Endothelial cell of hepatic sinusoid (primary cell): ENCODE results near the gene C1RL.

Experiments
- in situ Hi-C: cut with HindIII; loops from 2 replicates; pipeline ENCODE4 v1.10.0; 2017; ENCODE audit warnings: low sequenced_read_pairs

The C1RL gene

DNA sequence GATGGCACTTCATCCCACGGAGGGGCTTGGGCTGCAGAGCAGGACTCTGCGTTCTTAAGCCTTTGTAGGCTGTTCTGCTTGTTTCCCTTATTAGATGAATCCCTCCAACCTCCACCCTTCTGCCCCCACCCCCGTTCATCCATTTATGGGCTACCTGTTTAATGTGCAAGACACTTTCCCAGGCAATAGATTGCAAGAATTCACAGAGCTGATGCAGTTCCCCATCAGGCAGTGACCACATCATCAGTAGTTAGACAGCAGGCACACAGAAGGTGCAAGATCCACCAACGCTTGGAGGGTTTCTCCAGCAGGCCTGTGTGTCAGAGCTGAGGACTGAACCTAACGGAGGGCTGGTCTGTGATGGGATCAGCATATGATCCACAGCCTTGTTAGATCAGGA is 15.5 kb downstream of the C1RL start:
- in situ Hi-C loops: no loop called here

DNA sequence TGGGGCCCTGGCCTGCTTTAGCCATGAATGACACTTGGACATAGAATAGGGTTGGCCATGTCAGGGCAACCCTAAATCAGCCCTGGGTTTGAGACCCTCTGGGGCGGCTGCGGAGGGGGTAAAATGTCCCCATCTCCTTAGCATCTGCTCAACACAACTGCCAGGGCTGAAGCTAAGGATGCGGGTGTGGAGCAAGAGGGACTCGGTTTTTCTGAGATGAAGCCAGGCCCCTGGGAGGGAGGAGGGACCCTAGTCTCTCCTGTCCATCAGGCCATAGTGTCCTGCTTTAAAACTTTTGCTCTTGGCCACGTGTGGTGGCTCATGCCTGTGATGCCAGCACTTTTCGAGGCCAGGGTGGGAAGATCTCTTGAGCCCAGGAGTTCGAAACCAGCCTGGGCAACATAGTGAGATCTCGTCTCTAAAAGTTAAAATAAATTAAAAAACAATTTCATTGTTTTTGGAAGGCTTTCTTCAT is 16.0 kb downstream of the C1RL start:
- in situ Hi-C loops: no loop called here

DNA sequence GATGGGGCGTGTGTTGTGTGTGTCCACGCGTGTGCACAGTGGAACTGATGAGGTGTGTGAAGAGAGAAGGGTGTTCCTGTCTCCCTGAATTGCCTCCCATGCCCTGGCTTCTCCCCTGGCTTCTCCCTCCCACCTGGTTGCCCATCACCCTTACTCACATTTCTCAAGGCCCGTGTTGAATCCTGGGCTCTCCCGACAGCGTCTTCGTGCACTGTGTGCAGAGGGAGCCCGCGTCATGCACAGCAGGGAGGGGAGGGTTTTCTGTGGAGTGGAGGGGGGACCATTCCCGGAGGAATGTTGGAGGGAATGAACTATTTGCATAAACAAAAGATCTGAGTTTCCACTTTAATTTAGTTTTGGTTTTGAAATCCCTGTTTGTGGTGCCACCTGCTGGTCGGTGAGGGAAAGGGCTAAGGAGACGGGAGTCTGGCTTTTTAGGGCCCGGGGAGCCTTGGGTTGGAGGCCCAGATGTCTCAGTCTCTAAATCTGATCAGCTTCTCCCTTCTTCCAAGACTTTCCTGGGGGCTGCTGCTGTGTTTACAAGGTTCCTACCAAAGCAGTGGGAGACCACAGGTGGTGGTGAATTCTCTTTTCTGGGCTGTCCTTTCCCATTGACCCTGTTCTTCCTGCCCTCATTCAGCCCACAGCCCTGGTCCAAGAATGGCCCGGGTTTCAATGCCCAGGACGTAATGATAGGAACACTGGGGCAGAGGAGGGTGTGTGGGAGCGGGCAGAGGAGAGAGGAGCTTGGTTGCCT is 16.6 kb downstream of the C1RL start, which contains the start of gene C1R:
C1R (minus strand) TSS at position 217 of the 757 bp plus-strand sequence; CDS start at position 160, 57 bp downstream.
- in situ Hi-C loops: no loop called here

DNA sequence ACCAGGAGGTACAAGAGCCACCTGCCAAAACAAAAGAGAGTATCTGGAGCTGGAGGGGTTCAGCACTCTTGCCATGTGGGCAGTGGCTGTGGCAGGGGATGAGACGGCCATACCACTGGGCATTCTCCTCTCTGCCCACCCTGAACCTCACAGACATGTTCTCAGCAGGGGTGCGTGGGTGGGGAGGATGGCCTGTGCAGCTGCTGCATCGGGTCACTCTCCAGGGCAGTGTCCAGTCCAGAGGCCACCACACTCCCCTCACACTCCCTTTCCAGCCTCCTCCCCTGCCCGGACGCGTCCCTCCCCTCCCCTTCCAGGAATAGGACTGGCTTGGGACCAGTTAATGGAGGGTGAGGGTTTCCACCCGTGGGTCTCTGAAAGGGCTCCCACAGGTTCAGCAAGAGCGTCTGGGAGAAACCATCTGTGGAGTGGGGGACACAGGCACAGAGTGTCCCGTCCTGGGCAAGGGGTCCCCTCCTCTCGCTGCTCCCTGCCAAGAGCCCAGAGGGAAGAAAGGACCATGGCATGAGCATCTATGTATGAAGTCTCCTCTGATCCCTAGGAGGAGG is 17.3 kb downstream of the C1RL start:
- in situ Hi-C loops: no loop called here

DNA sequence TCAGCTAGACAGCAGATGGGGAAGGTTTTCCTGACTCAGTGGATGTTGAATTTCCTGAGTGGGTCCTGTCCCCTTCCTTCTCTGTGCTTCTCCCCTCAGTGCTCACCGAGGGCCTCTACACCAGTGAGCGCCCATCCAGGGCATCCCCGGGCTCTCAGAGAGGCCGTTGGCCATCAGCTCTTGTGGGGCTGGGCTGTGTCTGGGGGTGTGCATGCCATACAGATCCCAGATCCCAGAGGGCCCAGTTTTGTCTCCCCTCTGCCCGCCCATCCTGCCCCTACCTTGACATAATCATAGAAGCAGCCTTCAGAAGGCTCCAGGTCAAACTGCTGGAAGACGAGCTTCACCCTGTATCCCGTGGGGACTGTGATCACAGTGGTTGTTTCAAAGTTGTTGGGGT is 17.8 kb downstream of the C1RL start:
- in situ Hi-C loops: no loop called here

DNA sequence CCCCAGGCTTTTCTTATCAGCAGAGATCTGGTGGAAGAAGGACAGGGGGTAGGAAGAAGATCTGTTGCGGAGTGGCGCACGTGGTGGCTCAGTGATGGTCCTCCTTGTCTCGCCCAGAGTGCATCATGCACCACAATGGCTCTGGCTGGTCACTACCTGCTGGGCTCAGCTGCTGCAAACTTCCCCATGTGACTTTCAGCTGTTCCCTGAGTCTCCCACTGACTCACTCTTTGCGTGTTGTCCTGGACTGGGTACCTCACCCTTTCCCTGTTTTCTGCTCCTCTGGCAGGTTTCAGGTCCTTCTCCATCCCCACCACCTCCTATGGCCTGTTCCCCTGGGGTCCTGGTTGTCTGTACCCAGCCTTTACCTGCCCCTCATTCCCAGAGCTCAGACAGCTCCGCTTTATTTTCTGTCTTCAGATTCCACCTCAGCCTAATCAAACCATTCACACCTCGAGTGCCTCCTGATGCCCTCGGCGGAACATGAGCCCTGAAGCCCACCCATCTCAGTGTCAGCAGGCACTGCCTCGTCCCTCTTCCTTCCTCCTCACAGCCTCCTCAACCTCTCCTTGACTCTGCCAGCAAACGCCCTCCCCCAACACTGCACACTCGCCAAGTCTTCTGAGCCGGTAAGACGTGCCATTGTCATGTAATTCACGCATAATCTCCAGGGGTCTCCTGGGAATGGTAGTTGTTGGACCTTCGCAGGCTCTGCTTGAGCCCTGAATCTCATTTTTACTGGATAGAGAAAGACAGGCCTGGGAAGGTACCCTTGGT is 18.6 kb downstream of the C1RL start:
- in situ Hi-C loops: no loop called here

DNA sequence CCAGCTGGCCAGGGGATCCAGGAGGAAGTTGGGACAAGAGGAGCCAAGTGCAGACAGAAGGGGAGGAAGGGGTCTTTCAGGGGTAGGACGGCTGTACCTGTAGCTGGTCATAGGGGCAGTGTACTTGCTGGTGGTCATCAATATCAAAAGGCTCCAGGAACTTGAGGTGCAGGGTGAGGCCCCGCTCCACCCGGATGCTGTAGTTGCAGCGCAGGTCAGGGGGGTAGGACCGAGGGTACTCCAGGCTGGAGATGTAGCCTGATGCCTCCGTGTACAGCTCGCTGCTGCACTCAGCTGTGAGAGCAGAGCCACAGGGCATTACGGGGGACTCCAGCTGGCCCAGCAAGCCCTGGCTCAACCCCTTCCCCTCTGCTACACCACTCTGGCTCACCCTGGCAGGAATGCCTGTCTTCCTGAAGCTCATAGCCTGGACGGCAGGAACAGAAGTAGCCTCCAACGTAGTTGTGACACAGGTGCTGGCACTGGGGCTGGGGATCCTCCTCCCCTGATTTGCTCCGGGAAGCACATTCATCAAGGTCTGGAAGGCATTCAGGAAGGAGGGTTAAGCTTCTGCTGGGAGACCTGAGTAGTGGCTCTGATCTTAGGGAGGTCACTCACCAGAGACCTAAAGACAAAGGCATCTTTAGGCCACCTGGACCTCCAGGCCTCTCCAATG is 19.7 kb downstream of the C1RL start:
- in situ Hi-C loops: no loop called here

DNA sequence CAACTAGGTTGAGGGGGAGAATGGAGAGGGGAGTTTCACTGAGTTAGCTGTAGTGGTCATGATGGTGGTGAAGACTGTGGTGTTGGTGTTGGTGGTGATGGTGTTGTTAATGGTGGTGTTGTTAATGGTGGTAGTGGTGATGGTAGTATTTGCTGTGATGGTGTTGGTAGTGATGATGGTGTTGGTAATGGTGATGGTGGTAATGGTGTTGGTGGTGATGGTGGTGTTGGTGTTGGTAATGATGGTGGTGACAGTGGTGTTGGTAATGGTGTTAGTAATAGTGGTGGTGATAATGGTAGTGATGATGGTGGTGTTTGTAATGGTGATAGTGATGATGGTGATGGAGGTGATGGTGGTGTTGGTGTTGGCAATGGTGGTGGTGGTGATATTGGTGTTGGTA is 25.9 kb downstream of the C1RL start:
- in situ Hi-C loops: no loop called here

DNA sequence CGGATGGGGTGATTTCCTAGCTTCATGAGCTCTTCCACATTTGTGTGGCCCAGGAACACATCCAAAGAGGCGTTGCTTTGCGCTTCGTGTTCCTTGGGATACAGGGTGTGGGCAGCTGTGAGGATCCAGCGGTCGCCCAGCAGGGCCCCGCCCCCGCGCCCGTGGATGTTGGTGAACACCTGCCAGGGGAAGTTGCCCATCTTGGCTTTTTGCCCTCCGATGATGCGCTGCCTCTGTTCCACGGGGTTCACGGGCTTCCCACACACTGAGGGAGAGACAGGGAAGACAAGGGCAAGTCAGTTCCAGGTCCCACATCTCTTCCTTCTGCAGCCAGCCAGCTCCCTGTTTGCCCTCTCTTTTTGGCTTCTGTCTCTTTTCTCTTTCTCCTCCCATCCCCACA is 28.0 kb downstream of the C1RL start:
- in situ Hi-C loops: no loop called here

DNA sequence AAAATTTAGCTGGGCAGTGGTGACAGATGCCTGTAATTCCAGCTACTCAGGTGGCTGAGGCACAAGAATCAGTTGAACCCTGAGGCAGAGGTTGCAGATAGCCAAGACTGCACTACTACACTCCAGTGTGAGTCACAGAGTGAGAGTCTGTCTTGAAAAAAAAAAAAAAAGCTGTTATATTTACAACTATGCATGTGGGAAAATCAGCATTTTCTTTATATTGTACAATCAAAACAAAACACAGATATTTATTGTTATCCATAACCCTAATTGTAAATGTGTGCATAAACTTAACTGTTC is 29.2 kb downstream of the C1RL start:
- in situ Hi-C loops: no loop called here

DNA sequence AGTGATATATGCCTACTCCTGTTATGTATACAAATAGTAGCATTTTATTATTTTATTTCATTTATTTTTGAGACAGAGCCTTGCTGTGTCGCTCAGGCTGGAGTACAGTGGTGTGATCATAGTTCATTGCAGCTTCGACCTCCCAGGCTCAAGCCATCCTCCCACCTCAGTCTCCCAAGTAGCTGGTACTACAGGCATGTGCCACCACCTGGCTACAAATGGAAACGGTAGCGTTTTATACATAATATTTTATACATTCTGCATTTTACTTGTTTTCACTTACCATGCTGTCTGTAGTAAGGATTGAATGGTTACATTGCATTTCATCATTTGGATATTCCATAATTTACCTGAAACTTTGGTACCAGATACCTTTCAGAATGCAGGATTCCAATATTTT is 30.9 kb downstream of the C1RL start:
- in situ Hi-C loops: no loop called here

DNA sequence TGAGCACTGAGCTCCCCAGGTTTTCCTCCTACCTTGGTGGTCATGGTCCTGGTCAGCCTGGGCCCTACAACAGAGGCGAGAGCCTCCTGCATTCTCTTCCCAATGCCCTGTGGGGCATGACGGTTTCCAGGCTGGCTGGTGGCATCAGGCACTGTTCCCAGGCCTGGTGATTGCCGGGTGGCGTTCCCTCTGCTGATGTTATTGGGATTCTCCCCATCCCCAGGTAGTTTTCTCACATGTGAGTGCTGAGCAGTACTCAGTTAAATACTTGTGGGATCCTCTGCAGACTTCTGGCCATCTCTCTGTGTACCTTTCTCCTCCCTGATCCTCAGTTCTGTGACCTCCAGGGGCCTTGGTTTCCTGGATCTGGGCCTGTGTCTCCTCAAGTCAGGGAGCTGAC is 32.5 kb downstream of the C1RL start:
- in situ Hi-C loops: no loop called here

DNA sequence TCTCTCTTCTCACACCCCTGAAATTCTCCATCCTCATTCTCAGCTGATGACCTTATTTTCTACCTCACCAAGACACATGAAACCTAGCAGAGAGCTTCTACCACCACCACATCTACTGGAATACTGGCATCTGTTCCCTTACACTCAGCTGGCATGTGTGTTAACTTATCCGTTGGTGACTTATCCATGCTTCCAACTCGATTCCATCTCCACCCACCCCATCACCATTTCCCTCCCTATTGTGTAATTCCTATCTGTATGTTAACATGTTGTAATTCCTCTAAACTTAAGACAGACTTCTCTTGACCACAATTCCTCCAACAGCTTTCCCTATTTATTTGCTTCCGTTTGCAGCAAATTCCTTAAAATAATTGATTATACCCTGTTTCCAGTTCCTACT is 33.1 kb downstream of the C1RL start:
- in situ Hi-C loops: no loop called here

DNA sequence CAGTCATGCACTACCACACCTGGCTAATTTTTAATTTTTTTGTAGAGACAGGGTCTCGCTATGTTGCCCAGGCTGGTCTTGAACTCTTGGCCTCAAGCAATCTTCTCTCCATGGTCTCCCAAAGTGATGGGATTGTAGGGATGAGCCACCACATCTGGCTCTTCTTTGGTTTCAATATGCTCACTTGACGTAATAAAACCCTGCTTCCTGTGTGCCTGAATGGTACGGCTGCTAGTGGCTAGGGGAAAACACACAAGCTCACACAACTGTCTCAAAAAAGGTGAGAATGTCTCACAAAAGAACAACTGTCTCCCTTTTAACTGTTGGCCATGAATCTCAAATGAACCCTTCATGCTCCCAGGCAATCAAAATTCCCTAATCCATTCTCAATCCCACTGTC is 33.5 kb downstream of the C1RL start:
- in situ Hi-C loops: no loop called here

DNA sequence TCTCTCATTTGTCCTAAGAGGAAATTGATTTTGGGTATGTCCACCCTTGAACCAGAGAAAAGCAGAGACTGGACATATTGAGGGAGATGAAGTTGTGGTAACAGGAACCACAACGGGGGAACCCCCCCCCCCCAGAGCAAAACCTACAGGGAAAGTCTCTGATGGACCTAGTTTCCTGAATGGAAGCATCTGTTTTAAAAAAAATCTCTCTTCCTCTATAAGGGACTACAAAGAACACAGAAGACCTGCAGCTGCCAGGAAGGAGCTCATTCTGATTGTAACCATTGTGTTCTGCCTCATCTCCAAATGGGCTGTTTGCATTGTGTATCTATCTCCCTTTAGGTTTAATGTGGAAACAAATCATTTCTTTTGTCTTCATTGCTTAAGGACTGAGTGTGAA is 35.1 kb downstream of the C1RL start:
- in situ Hi-C loops: no loop called here

DNA sequence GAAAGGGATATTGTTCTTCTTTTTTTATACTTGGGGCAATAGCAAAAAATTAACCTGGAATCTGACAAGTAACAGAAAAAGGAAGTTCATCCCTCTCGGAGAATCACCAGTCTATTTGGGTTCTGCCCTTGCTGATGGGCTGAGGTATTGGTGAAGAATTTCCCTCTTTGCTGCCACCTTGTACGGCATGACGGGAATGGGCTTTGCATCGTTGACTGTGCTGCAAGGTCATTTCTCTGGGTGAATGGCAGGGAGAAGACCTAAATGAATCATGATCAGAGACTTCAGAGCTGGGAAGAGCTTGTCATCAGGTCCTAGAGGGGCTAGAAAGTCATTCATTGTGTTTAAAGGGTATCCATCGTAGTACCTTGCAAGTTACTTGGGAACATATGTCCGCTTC is 36.5 kb downstream of the C1RL start:
- in situ Hi-C loops: no loop called here

DNA sequence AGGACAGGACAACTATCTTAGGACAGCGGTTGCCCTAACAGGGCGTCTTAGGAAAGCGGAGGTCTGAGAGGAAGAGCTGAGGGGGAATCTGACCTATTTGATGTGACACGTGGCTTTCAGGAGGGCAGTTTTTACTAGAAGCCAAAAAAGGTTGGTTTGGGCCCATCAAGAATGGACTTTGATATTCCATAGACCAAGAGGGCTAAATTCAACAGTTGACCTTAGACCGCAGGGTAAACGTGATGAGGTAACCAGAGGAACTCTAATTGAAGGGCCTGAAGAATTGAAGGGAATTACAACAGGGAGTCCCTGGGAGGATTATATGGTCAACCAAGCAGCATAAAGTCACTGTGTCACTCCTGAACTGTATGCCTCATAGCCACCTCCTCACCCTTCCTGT is 37.0 kb downstream of the C1RL start:
- in situ Hi-C loops: no loop called here

DNA sequence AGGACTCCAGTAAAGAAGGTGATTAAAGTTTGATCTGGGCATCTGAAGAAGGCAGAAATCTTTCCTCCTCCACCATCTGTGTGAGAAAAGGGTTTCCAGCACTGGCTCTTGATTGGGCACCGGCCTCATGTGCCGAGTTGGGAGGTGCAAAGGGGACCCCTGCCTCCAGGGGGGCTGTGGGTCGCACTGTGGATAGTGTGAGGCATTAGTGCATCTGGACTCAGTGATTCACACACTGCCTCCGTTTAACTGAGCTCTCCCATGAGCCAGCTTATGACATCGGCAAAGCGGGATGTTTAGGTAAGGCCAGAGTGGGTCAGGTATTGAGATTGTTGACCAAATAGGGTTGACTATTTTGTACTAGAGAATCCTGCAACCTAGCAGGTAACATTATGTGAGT is 39.6 kb downstream of the C1RL start:
- in situ Hi-C loops: no loop called here

DNA sequence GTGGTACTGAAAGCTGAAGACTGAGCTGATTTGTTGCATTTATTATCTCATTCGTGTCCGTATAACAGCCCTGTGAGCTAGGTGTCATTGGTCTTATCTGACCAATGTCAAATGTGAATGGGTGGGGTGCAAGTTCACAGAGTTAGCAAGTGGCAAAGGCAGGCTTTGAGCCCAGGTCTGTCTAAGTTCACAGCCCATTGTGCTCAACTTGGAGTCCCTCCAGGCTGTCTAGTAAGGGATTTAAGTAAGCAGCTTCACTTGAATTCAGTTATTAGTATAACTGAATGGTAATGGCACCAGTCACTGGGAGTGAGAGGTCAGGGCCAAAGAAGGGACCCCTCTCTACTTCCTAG is 40.0 kb downstream of the C1RL start:
- in situ Hi-C loops: no loop called here

DNA sequence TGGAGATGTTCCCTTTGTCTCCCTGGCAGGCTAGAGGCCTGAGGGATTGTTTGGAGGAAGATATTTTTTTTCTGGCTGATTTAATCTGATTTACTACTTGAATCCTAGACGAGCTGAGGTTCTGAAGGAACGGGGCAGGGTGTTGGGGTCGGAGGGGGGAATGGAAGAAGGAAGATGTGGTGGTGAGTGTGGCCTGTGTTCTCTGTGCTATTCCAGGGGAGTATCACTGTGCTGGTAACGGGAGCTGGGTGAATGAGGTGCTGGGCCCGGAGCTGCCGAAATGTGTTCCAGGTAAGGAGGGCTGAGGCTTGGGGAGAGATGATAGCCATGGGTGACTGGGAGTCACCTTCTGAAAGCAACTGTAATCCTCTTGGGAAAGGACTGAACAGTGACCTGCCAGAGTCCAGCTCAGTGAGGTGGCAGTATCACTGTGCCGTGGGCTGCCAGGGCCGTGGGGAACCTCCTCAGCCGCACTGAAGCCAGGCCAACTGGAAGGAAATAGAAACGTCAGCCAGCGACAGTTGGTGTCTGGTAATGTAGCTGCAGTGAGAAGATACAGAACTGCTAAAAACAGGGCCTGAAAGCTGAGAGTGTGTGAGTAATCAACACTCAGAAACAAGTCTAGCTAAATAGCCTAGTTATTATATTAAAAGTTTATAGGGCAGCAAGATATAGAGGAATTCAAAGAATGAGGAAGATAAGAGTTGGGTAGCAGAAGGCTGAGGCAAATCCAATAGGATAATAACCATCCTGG is 40.6 kb downstream of the C1RL start:
- in situ Hi-C loops: no loop called here

DNA sequence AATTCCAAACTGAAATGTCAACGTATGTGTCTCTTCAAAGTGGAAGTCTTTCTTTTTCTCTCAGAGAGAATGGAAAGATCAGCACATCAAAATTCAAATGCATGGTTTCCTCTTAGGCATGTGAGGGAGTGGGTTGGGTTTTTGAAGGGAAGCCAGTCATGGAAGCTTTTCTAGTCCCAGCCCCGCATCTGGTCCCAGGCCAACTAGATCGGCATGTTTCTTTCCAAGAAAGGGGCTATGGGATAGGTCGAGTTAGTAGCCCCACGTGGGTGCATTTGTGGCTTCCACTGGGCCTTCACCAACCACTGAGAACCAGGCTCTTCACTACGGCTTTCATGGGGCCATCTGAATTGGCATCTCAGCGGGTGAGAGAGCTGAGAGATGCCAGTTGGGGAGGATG is 41.9 kb downstream of the C1RL start:
- in situ Hi-C loops: no loop called here
